Neural progenitor cell (in vitro differentiated cells): ENCODE results near the gene STARD10. TPM values are rescaled to one million over a fixed set of nuclear protein-coding genes. Genes with fewer than 3 reads are reported as not detected.

Experiments used
- DNase-seq: peaks from one replicate; pipeline ENCODE4 v3.0.0-alpha.2; 2016; ENCODE audit warnings: low spot score
- H2AFZ ChIP-seq: fragments of 200-600 bp; sonication (generic); replicated peaks from 2 replicates; pipeline ENCODE4 v1.6.1; 2016; ENCODE audit warnings: antibody characterized with exemption
- H3F3A ChIP-seq: fragments of 200-600 bp; sonication (generic); 2 replicates; pipeline ENCODE4 v1.6.1; 2016; ENCODE audit warnings: antibody characterized with exemption, low read depth
- H3K27ac ChIP-seq: fragments of 200-600 bp; sonication (generic); 2 replicates; pipeline ENCODE4 v1.5.1; 2016; ENCODE audit warnings: mild to moderate bottlenecking
- H3K27me3 ChIP-seq: fragments of 200-600 bp; sonication (generic); 2 replicates; pipeline ENCODE4 v1.6.1; 2016; ENCODE audit warnings: mild to moderate bottlenecking, moderate library complexity
- H3K36me3 ChIP-seq: fragments of 200-600 bp; sonication (generic); 2 replicates; pipeline ENCODE4 v1.5.1; 2016
- H3K4me1 ChIP-seq: fragments of 200-600 bp; sonication (generic); 2 replicates; pipeline ENCODE4 v1.6.1; 2016; ENCODE audit warnings: mixed run types
- H3K4me2 ChIP-seq: fragments of 200-600 bp; sonication (generic); 2 replicates; pipeline ENCODE4 v1.6.1; 2016
- H3K4me3 ChIP-seq: fragments of 200-600 bp; sonication (generic); 2 replicates; pipeline ENCODE4 v1.5.1; 2016
- H3K79me2 ChIP-seq: fragments of 200-600 bp; sonication (generic); 2 replicates; pipeline ENCODE4 v1.6.1; 2016; ENCODE audit warnings: low read depth
- H3K9ac ChIP-seq: fragments of 200-600 bp; sonication (generic); 2 replicates; pipeline ENCODE4 v1.6.1; 2016
- H3K9me3 ChIP-seq: fragments of 200-600 bp; sonication (generic); 2 replicates; pipeline ENCODE4 v1.5.1; 2016; ENCODE audit warnings: low read depth
- H4K20me1 ChIP-seq: fragments of 200-600 bp; sonication (generic); 2 replicates; pipeline ENCODE4 v1.6.1; 2016; ENCODE audit warnings: low read depth
- H3K27ac Mint-ChIP-seq: 3 replicates; pipeline ENCODE4 v1.8.0; 2021; ENCODE audit warnings: mixed read lengths
- H3K27me3 Mint-ChIP-seq: 2 replicates; pipeline ENCODE4 v1.8.0; 2022; ENCODE audit warnings: low read depth, mild to moderate bottlenecking, inconsistent platforms, moderate library complexity, mixed read lengths; ENCODE audit not compliant: insufficient read depth
- H3K36me3 Mint-ChIP-seq: 3 replicates; pipeline ENCODE4 v1.8.0; 2021; ENCODE audit warnings: mixed read lengths
- H3K4me1 Mint-ChIP-seq: 3 replicates; pipeline ENCODE4 v1.8.0; 2021; ENCODE audit warnings: mixed read lengths
- H3K4me3 Mint-ChIP-seq: 3 replicates; pipeline ENCODE4 v1.8.0; 2021; ENCODE audit warnings: mild to moderate bottlenecking, moderate library complexity, mixed read lengths
- H3K9me3 Mint-ChIP-seq: 3 replicates; pipeline ENCODE4 v1.8.0; 2020; ENCODE audit warnings: mixed read lengths
- EZH2 ChIP-seq: fragments of 200-600 bp; sonication (generic); IDR thresholded peaks from 2 replicates; pipeline ENCODE4 v1.6.1; 2017; ENCODE audit warnings: antibody characterized with exemption, mild to moderate bottlenecking, moderate library complexity
- EZH2phosphoT487 ChIP-seq: fragments of 200-600 bp; sonication (generic); IDR thresholded peaks from 2 replicates; pipeline ENCODE4 v1.6.1; 2017; ENCODE audit warnings: antibody characterized with exemption
- total RNA-seq: library from RNA; depleted of rRNA; stranded (reverse); fragments of >200 nt; gene quantifications from 2 replicates; pipeline ENCODE4 v1.2.3, GENCODE V29; 2015; ENCODE audit warnings: low replicate concordance
- TF ChIP-seq, protein P1 (sequence below): fragments of 200-600 bp; sonication (generic); IDR thresholded peaks from 2 replicates; pipeline ENCODE4 v1.5.1; 2017; ENCODE audit warnings: antibody characterized with exemption, mild to moderate bottlenecking

STARD10 gene
- total RNA-seq, 1 donor from 2014 or later, result 13.0 TPM

- TF ChIP-seq EZH2 (no peak), EZH2phosphoT487 (no peak)
- TF ChIP-seq, protein P1, sequence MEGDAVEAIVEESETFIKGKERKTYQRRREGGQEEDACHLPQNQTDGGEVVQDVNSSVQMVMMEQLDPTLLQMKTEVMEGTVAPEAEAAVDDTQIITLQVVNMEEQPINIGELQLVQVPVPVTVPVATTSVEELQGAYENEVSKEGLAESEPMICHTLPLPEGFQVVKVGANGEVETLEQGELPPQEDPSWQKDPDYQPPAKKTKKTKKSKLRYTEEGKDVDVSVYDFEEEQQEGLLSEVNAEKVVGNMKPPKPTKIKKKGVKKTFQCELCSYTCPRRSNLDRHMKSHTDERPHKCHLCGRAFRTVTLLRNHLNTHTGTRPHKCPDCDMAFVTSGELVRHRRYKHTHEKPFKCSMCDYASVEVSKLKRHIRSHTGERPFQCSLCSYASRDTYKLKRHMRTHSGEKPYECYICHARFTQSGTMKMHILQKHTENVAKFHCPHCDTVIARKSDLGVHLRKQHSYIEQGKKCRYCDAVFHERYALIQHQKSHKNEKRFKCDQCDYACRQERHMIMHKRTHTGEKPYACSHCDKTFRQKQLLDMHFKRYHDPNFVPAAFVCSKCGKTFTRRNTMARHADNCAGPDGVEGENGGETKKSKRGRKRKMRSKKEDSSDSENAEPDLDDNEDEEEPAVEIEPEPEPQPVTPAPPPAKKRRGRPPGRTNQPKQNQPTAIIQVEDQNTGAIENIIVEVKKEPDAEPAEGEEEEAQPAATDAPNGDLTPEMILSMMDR, result no peak
These were observed 27.5 kb downstream of the STARD10 start for GRCh38 chr11:72766152-72766902.

DNA sequence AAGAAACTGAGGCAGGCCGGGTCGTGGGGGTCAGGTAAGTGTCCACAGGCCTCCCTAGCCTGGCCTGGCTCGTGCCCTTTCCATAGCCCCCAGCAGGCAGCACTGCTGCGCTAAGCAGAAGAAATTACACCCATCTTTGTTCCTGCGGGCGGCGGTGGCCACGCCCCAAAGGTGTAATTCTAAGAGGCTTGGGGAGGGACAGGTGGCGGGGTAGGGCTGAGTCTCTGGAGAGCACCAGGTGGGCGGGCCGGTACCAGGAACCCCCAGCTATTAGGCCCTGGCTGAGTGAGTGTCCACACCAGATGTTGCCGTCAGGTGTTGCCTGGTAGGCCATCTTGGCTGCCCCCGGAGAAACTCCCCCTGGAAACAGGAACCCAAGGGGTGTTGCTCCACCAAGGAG is 29.3 kb downstream of the STARD10 start:
- TF ChIP-seq, protein P1, result peak; percentile 24
- no peak for TF ChIP-seq EZH2
- no peak overlapping the region for H3K9ac ChIP-seq
- peaks cover 16% of the 10 kb centered on the region for H3K4me1 ChIP-seq
- Mint-ChIP-seq H3K27me3 (peaks cover 3% of the 10 kb centered on the region), H3K4me3 (no peak overlapping the region), H3K27ac (no peak overlapping the region), H3K4me1 (peaks cover 29% of the 10 kb centered on the region), H3K36me3 (peaks cover under 1% of the 10 kb centered on the region), H3K9me3 (no peaks in the 10 kb centered on the region)
- DNase-seq, result peak; percentile 33
- H3K4me3 ChIP-seq, result no peak overlapping the region
- H3K79me2 ChIP-seq, result no peaks in the 10 kb centered on the region
- H4K20me1 ChIP-seq, result peaks cover 12% of the 10 kb centered on the region
- H3F3A ChIP-seq, result peaks cover 6% of the 10 kb centered on the region
- H2AFZ ChIP-seq, result no peak overlapping the region
- no peaks in the 10 kb centered on the region for H3K27me3 ChIP-seq
- no peaks in the 10 kb centered on the region for H3K9me3 ChIP-seq
- H3K36me3 ChIP-seq, result no peaks in the 10 kb centered on the region
- H3K27ac ChIP-seq, result no peak overlapping the region
- H3K4me2 ChIP-seq, result peak overlapping the region; percentile 38

More at GRCh38 chr11:72766152-72766902, 27.5 kb downstream of the STARD10 start:
- Histone ChIP-seq H3K4me3 (no peak overlapping the region), H3K79me2 (no peaks in the 10 kb centered on the region), H2AFZ (no peak overlapping the region), H3K4me2 (no peak overlapping the region), H3K36me3 (no peaks in the 10 kb centered on the region), H3K4me1 (peaks cover 16% of the 10 kb centered on the region), H4K20me1 (peaks cover 12% of the 10 kb centered on the region), H3K9ac (no peak overlapping the region), H3K27ac (no peak overlapping the region), H3K9me3 (no peaks in the 10 kb centered on the region), H3F3A (peaks cover 6% of the 10 kb centered on the region), H3K27me3 (no peaks in the 10 kb centered on the region)
- H3K27ac Mint-ChIP-seq, result no peak overlapping the region
- DNase-seq, result no peak
- no peak overlapping the region for H3K4me3 Mint-ChIP-seq
- peaks cover 29% of the 10 kb centered on the region for H3K4me1 Mint-ChIP-seq
- peaks cover 3% of the 10 kb centered on the region for H3K27me3 Mint-ChIP-seq
- H3K36me3 Mint-ChIP-seq, result no peaks in the 10 kb centered on the region
- no peaks in the 10 kb centered on the region for H3K9me3 Mint-ChIP-seq

DNA sequence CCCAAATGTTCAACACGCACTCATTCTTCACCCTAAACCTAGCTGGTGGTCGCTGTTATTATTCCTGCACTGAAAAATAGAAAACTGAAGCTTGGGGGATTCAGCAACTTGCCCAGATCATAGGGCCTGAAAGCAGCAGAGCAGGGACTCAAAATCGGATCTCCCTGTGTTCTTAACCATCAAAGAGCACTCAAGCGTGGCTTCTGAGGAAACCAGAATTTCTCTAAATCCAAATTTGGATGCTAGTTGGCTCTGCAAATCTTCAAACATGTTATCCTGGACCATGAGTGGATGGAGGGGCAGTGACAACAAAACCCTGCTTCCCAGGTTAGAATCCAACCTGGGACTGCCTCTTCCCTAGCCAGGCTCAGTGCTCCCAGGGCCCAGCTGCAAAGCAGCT is 30.0 kb downstream of the STARD10 start:
- H3K79me2 ChIP-seq, result no peaks in the 10 kb centered on the region
- H3K9me3 ChIP-seq, result no peaks in the 10 kb centered on the region
- Mint-ChIP-seq H3K36me3 (peaks cover 3% of the 10 kb centered on the region), H3K4me1 (peaks cover 29% of the 10 kb centered on the region), H3K27ac (no peak overlapping the region), H3K4me3 (no peak overlapping the region), H3K27me3 (peaks cover 3% of the 10 kb centered on the region), H3K9me3 (no peaks in the 10 kb centered on the region)
- no peak overlapping the region for H2AFZ ChIP-seq
- H3K4me1 ChIP-seq, result peaks cover 14% of the 10 kb centered on the region
- no peaks in the 10 kb centered on the region for H3K36me3 ChIP-seq
- no peak overlapping the region for H3K27ac ChIP-seq
- peaks cover 6% of the 10 kb centered on the region for H3F3A ChIP-seq
- H3K4me3 ChIP-seq, result no peak overlapping the region
- no peak for DNase-seq
- H4K20me1 ChIP-seq, result peaks cover 12% of the 10 kb centered on the region
- no peak overlapping the region for H3K9ac ChIP-seq
- peak overlapping the region; percentile 38 for H3K4me2 ChIP-seq
- TF ChIP-seq, protein P1, result no peak
- TF ChIP-seq EZH2, result no peak
- TF ChIP-seq EZH2phosphoT487, result no peak
- H3K27me3 ChIP-seq, result no peaks in the 10 kb centered on the region
